Activated CD8-positive, alpha-beta memory T cell treated with anti-CD3 and anti-CD28 coated beads for 48 hours (primary cell): ENCODE results near the gene RPTOR.
"Not testable (repeated sequence)": the region's sequence is repeated elsewhere in the genome, so short reads cannot be mapped to it uniquely, and the experiment has no call there.

Experiments
- DNase-seq, 3 experiments: peaks; one replicate each; pipeline ENCODE4 v3.0.0-alpha.2; 2020; ENCODE audit warnings: low read depth in 2 of 3, low spot score in 2 of 3

The RPTOR gene

DNA sequence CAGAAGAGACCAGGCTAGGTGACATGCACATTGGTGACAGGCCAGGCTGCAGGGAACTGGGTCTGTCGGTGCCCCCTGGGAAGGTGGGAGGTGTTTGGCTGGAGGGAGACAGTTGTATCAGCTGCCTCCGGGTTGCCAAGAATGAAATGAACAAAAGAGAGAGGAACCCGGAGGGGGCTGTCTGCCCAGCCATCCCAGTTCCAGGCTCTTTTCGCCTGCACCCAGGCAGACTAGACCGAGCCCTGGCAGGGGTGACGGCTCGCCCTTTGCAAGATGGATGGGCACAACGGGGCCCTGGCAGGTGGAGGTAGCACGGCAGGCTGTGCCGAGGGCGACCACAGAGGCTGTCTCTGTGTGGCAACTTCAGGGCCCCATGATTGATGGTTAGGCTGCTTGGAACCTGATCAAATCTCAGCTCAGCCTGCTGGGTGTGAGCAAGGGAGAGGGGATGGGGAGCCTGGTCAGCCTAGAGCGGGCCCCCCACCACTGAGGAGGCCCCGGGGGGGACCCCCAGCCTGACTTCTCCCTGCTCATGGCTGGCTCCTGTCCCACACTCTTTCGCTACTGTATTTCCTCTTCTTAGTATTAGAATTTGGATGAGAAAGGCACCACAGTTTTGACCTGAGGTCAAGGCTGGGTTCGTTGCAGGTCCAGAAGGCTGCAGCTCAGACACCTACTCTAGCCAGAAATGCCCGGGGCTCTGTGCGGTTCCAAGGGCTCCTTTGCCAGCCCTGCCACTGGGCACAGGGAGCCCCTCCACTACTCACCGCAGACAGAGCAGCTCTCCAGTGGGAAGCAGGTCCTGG is 328.1 kb downstream of the RPTOR start:
- no peak for DNase-seq

DNA sequence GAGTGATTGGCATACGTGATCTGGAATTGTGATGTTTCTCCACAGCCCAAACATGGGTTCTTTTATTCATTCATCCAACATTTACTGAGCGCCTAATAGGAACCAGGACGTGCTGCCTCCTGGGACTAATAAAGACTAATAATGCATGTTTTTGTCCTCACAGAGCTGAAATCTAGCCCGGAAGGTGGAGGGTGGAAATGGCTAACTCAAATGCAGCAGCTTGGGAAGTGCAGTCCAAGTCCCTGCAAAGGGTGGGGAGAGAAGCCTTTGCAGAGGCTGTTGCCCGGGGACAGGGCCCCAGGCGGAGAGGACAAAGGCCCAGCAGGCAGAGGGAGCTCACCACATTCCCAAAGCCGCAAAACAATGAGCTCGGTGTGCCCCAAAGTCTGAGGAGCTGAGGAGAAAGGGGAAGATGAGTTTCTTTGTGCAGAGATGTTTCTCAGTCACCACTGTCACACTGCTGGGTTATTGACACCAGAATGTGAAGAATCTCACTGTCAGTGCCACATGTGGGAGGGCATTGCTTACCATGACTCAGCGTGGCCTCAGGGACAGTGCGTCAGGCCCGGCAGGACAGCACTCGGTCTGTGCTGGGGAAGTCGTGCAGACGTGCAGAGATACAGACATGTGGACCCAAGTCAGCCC is 328.8 kb downstream of the RPTOR start:
- DNase-seq, result no peak

DNA sequence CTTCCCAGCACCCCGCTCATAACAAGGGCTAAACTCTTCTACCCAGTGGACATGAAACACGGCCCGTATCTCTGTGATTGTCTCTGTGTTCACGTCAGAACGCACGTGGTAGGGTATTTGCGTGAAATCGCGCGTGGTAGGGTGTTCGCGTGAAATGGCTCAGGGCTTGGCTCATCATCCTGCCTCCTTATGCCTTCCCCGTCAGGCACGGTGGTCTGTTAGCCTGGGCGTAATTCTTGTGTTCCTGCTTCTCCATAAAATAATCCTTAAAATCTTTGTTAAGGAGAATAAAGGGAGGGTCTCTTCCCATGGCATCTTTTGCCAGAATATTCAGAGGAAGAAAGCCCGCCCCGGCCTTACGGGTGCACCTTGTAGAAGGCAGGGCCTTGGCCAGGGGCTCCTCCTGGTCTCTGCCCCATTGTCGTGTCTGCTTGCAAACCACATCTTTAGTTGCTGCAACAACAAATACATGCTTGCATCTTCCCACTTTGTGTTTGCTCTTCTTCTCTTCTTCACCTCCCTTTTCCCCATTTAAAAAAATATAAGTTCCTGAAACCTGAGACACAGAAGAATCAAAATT is 330.3 kb downstream of the RPTOR start:
- DNase-seq, result no peak

DNA sequence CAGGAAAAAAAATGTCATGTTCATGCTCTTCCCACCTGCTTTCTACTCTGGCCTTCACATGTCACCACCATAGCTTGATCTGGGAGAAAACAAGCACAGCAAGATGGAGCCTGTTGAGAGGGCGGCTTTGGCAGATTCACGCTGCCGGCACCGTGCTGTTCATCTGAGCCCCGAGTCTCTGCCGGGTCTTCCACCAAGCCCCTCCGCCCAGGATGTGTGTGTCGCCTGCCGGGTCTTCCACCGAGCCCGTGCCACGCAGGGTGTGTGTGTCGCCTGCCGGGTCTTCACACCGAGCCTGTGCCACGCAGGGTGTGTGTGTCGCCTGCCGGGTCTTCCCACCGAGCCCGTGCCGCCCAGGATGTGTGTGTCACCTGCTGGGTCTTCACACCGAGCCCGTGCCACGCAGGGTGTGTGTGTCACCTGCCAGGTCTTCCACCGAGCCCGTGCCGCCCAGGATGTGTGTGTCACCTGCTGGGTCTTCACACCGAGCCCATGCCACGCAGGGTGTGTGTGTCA is 330.9 kb downstream of the RPTOR start:
- DNase-seq, result not testable (repeated sequence)

DNA sequence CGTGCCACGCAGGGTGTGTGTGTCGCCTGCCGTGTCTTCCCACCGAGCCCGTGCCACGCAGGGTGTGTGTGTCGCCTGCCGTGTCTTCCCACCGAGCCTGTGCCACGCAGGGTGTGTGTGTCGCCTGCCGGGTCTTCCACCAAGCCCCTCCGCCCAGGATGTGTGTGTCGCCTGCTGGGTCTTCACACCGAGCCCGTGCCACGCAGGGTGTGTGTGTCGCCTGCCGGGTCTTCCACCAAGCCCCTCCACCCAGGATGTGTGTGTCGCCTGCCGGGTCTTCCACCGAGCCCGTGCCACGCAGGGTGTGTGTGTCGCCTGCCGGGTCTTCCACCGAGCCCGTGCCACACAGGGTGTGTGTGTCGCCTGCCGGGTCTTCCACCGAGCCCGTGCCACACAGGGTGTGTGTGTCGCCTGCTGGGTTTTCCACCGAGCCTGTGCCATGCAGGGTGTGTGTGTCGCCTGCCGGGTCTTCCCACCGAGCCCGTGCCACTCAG is 331.9 kb downstream of the RPTOR start:
- DNase-seq, result not testable (repeated sequence)

DNA sequence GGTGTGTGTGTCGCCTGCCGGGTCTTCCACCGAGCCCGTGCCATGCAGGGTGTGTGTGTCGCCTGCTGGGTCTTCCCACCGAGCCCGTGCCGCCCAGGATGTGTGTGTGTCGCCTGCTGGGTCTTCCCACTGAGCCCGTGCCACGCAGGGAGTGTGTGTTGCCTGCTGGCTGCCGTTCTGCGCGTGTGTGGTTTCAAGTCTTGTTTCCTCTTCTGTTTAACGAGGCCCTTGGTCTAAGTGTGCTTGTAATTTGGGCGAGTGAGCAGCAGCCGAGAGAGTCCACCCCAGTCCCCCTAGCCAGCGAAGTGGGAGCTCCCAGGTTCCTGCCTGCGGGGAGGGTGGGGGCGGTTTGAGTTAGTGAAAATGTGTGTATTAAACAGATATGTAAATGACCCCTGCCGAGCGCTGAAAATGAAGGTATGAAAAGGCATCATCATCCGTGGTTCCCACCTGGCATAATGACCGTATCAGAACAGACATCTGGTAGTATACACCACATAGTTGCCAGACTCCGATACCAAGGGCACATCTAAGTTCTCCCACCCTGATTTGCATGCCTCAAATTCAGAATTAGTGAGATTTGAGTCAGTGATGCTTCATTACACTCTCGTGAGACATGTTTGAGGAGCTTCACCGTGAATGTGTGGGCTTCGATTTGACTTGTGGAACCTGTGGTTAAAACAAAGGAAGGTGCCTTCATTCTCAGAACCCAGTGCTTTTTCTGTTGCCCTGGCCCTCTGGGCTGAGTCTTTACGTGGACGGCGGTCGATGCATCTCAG is 332.5 kb downstream of the RPTOR start:
- DNase-seq, result peak in 2 of 3 experiments; percentile 54 to 64

DNA sequence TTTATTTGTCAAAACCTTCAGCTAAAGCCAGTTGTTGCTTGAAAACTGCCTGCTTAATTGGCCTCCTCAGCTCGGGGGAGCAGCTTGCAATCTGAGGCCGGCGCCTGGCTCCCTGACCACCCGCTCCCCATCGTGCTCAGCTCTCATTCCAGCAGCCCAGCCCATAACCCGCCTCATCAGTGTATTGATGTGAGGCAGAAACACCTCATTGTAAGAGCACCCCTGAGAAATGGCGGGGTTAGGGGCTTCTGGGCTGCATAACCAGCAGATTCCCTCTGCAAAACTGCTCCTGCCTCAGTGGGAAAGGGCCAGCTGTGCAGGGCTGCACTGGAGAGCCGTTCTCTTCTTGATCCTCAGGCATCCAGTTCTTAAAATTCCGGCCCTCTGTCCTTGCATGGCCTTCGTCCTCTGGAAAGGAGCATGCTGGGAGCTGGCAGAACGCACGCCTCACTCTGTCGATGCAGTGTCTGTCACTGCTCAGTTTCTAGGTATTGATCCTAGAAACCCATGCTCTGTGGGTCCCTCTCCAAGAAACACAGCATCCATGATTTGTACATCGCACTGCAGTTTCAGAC is 333.2 kb downstream of the RPTOR start:
- no peak for DNase-seq

DNA sequence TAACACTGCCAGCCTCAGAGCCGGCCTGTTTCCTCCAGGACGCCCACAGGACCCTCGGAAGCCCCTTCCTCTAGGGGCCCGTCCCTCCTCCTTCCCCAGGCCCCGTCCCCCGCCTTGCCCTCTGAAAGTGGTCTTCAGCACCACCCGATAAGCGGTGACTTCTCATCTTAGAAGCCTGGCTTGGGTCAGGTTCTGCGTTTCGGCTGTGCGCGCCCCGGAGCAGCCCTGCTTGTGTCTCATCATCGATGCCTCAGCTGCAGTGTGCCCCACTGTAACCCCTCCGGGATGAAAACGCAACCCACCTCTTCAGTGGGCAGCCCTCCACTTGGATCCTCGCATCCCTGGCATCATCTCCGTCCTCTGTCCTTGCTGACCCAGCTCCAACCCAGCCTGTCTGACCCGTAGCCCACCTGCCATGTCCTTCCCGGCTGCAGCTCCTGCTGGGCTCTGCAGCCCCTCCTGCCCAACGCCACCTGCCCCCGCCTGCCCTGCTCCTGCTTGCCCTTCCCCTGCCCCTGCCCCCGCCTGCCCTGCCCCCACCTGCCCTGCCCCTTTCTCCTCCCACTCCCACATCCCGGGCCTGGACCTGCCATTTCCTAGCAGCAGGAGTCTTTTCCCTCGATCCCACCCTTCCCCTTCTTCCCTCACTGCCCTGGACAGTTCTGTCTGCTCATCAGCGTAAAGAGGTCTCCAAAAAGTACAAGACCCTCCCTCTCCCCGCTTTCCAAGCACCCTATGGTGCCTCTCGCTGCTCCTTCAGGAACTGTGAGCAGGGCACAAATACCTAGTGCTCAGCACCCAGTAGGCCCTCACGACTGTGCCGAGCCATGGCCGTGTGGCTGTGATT is 334.5 kb downstream of the RPTOR start:
- no peak for DNase-seq

DNA sequence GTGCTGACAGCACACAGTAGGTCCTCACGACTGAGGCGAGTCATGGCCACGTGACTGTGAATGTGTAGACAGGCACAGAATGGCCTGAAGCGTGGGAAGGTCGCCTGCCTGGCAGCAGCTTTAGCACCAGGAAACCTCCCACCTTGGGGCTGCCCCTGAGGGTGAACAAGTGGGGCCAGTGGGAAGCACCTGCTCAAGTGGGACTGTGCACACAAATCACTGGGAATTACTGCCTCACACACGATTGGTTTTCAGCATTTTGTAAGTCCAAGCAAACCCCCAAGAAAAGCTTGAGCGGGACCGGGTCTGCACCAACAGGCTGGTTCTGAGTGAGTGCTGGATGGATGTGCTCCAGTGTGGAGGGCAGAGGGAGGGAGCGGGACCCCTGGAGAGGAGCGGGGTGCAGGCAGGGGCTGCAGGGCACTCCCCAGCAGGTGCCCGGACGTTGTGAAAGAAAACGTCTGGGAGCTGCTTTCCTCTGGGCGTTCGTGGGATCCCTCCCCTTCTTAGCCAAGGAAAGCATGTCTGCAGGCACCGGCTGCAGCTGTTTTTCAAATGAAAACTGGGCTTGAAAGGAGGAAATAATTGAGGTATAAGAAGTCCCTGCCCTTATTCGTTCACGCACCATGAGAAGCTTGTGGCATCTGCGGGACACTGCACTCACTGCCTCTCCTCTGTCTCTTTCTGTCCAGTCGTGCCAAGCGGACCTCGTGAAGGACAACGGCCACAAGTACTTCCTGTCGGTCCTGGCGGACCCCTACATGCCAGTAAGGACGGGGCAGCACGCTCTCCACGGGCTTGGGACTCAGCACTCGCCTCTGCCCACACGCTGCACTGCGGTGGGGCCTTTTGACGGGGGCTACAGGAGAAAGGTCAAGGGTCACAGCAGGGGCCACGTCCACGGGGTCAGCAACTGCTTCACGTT is 335.3 kb downstream of the RPTOR start:
- no peak for DNase-seq

DNA sequence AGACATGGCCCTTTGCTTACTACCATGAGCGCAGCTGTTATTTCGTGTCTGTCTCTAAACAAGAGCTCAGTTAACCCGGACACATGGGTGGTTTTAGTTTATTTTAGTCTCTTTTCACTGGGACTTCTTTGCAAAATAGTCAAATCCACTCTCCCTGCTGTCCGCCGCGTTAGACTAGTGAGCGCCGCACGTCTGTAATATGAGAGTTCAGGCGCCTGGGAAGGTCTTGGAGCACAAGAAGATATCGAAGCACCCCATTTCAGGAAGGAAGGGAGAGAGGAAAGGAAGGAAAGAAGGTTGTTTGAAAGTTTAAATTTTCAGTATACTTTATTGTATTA is 336.0 kb downstream of the RPTOR start:
- DNase-seq, result no peak

DNA sequence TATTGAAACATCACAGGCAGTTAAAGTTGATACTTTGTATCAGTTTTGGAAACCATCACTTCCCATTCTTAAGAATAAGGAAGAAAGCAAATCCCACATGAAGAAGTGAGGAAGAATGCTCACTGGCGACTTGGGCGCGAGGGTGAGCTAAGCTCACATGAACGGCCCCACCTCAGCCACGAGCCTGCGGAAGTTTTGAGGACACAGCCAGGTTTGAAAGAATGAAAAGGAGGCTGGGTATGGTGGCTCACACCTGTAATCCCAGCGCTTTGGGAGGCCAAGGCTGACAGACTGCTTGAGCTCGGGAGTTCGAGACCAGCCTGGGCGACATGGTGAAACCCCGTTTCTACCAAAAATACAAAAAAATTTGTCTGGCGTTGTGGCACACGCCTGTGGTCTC is 336.7 kb downstream of the RPTOR start:
- no peak for DNase-seq

DNA sequence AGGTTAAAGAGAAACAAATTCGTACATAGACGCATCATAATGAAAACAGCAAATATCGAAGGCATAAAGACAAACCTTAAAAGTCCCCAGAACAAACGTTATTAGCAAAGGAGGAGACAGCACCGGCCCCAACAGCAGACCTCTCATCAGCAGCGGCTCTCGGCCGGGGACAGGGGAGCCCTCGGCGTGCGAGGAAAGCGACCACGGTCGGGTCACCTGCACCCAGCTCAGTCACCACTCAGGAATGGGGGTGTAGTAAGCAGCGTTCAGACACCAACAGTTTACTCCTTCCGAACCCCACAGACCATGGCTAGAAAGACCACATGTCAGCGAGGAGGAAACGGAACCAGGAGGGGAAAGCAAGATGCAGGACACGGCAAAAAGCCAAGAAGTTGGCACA is 337.7 kb downstream of the RPTOR start:
- DNase-seq, result no peak

DNA sequence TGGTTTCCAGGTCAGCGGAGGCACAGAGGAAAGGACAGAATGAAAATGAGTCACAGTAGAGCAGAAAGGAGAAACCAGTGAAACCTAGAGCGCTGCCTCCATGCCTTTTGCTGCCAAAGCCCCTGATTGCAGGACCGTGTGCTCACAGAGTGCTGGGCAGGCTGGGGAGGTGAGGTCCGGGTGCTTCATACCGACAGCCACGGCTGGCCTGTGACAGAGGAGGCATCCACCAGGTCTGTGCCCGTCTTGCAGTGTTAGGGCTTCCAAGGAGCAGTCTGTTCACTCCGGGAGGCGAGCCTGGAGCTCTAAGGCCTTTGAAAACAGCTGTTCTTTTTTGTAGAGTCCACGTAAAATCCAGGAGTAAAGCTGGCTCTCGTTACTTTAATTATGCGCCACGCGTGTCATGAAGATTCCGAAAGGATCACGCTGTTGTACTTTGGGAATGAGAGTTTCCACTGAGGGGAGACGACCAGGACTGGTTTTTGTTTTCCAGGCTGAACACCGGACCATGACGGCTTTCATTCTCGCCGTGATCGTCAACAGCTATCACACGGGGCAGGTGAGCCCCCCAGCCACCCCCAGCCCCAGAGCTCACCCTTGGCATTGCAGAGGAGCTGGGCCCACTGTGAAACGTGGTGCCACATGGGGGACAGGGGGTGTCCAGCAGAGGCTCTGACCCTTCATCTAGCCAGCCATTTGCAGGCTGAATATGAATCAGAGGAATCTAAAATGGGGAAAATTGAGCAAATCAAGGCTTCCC is 338.5 kb downstream of the RPTOR start:
- DNase-seq, result no peak

DNA sequence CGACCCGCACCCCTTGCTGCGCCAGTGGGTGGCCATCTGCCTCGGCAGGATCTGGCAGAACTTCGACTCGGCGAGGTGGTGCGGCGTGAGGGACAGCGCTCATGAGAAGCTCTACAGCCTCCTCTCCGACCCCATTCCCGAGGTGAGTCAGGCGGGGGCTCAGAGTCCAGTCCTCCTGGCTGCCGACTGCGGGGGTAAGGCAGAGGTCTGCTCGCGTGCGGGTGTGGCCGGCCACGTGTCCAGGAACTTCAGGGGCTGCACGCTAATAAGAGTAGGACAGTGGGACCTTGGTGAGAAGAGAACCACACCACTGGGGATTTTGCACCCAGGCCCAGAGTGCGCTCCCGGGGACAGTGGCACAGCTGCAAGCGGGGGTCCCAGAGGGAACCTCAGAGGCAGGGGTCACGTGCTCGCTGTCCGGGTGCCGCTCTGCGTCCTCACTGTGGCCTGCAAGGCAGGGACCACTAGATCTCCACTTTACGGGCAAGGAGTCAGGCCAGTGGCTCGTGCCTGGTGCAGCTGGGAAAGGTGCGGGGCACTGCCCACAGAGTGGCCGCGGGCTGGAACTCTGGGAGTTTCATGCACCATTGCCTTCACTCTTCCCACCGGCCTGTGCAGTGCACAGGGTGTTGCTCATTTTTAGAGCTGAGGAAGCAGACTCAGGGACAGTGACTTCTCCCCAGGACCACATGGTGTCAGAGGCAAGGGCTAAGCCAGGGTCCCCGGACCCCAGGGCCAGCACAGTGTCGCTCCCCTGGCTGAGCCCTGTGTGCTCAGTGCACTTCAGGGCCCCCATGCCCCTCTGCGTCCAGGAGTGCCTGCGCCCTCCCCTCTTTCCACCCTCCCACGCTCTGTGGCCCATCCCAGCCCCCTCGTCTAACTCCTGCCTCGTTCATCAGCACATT is 339.4 kb downstream of the RPTOR start:
- DNase-seq, result no peak

DNA sequence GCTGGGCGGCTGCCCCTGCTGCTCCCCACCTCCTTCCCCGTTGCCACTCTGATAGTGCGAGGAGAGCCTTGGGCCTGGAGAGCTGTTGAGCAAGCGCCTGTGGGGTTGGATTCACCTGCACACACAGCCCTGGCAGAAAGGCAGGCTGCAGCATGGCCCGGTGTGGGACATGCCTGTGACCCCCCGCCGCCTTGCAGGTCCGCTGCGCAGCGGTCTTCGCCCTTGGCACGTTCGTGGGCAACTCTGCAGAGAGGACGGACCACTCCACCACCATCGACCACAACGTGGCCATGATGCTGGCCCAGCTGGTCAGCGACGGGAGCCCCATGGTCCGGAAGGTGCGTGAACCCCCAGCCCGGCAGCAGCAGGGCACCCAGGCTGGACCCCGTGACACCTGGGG is 340.2 kb downstream of the RPTOR start:
- no peak for DNase-seq

DNA sequence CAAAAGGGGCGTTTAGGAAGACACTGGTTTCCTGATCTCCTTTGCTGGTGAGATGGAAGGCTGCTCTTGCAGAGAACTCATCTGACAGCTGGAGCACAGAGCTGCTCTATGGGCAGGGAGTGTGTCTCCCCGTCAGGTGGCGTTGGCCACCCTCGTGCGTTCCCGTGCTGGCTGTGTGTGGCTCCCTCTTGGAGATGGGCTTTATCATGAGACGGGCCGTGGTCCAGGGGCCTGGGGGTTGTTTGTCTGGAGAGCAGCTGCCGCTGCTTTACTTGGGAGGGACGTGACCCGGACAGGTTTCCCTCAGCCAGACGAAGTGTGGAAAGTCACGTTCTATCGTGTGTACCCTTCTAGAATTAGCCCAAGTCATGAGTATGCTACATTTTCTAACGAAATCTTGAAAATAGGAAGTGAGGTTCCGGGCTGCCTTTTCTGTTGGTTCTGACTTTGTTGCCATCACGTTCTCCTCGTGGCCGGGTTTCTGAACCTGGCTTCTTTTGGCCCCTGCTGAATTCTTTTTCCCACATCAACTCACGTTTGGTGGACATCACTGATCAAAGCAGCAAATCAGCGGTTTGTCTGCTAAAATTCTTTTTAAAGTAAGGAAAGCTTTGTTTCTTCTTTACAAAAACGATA is 341.4 kb downstream of the RPTOR start:
- no peak for DNase-seq
